OCI-LY3 (cell line): ENCODE measurements around the gene CDK17.

Experiments
- EZH2phosphoT487 ChIP-seq: fragments of 200-600 bp; shearing (Covaris generic); IDR thresholded peaks from 2 replicates; pipeline ENCODE4 v1.6.1; 2018; ENCODE audit warnings: antibody characterized with exemption, mixed run types, low read depth
- TF ChIP-seq, protein P1 (sequence below): fragments of 200-600, 300-600 bp; sonication (generic); IDR thresholded peaks from 2 replicates; pipeline ENCODE4 v1.5.1; 2014; ENCODE audit warnings: antibody characterized with exemption, low read length, low read depth

DNA sequence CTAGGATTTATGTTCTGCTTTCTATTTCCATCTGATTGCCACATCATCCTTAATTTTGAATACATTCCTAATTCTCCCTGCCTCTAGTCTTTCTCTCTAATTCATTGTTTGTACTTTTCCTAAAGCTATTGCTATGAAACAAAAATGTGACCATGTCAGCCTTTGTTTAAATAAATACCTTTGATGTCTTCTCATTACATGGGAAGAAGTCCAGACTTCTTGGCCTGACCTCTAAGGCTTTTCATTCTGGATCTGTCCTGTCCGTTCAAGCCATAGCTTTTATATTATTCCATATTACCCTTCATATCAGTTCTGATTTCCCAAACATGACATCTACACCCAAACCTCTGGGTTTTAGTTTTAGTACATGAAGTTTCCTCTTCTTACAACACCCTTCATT, 91.4 kb downstream of the CDK17 start:
- TF ChIP-seq, protein P1, sequence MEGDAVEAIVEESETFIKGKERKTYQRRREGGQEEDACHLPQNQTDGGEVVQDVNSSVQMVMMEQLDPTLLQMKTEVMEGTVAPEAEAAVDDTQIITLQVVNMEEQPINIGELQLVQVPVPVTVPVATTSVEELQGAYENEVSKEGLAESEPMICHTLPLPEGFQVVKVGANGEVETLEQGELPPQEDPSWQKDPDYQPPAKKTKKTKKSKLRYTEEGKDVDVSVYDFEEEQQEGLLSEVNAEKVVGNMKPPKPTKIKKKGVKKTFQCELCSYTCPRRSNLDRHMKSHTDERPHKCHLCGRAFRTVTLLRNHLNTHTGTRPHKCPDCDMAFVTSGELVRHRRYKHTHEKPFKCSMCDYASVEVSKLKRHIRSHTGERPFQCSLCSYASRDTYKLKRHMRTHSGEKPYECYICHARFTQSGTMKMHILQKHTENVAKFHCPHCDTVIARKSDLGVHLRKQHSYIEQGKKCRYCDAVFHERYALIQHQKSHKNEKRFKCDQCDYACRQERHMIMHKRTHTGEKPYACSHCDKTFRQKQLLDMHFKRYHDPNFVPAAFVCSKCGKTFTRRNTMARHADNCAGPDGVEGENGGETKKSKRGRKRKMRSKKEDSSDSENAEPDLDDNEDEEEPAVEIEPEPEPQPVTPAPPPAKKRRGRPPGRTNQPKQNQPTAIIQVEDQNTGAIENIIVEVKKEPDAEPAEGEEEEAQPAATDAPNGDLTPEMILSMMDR, result no peak
- no peak for TF ChIP-seq EZH2phosphoT487
